K562 (cell line): ENCODE measurements around the gene LRRC39. TPM values are rescaled to one million over a fixed set of nuclear protein-coding genes. Genes with fewer than 3 reads are reported as not detected.

ENCODE experiments used
- ATF7 ChIP-seq: fragments of 450-650 bp; IDR thresholded peaks from 2 replicates; pipeline ENCODE4 v1.7.1; 2014; ENCODE audit warnings: mild to moderate bottlenecking, moderate library complexity
- C11orf30 ChIP-seq: fragments of 450-650 bp; IDR thresholded peaks from 2 replicates; pipeline ENCODE4 v1.6.1; 2016; ENCODE audit warnings: low read depth, mild to moderate bottlenecking
- CHAMP1 ChIP-seq: fragments of 450-650 bp; IDR thresholded peaks from 2 replicates; pipeline ENCODE4 v1.6.1; 2016; ENCODE audit warnings: mild to moderate bottlenecking
- CREB3L1 ChIP-seq: fragments of 450-650 bp; IDR thresholded peaks from 2 replicates; pipeline ENCODE4 v1.6.1; 2014; ENCODE audit warnings: low read depth, mild to moderate bottlenecking, moderate library complexity, borderline replicate concordance
- CREB5 ChIP-seq: fragments of 250-450 bp; sonication (Bioruptor Pico); IDR thresholded peaks from 2 replicates; pipeline ENCODE4 v1.5.0; 2020; ENCODE audit warnings: mild to moderate bottlenecking
- CTCF ChIP-seq, 3 experiments: IDR thresholded peaks in 2 of 3; conservative IDR thresholded peaks in 1 of 3; 2 replicates each; pipeline ENCODE4 v1.5.1; 2011 to 2012; ENCODE audit warnings: low read length in 3 of 3, mild to moderate bottlenecking in 3 of 3, control low read depth in 2 of 3, improper control_type of control experiment in 1 of 3, inconsistent platforms in 1 of 3, low read depth in 1 of 3, mixed read lengths in 1 of 3, moderate library complexity in 1 of 3; ENCODE audit not compliant: insufficient read depth in 2 of 3
- GABPB1 ChIP-seq: sonication (generic); formaldehyde crosslinking; IDR thresholded peaks from 2 replicates; pipeline ENCODE4 v1.8.0; 2022; ENCODE audit warnings: mild to moderate bottlenecking, missing genetic modification reagents
- HBP1 ChIP-seq: fragments of 450-650 bp; formaldehyde crosslinking; IDR thresholded peaks from 2 replicates; pipeline ENCODE4 v1.4.0; 2022; ENCODE audit warnings: missing genetic modification characterization
- KLF1 ChIP-seq: fragments of 450-650 bp; IDR thresholded peaks from 2 replicates; pipeline ENCODE4 v1.6.1; 2016; ENCODE audit warnings: missing genetic modification characterization, missing compliant biosample characterization
- MEF2D ChIP-seq: conservative IDR thresholded peaks from 2 replicates; pipeline ENCODE4 v1.6.1; 2016; ENCODE audit warnings: low read depth, missing genetic modification characterization, missing compliant biosample characterization
- NUFIP1 ChIP-seq: fragments of 450-650 bp; IDR thresholded peaks from 2 replicates; pipeline ENCODE4 v1.6.1; 2018; ENCODE audit not compliant: partially characterized antibody
- PHB ChIP-seq: fragments of 250-450 bp; sonication (Bioruptor Pico); IDR thresholded peaks from 2 replicates; pipeline ENCODE4 v1.5.0; 2021
- RHOXF2B ChIP-seq: fragments of 250-450 bp; sonication (Bioruptor Pico); conservative IDR thresholded peaks from 2 replicates; pipeline ENCODE4 v1.5.1; 2021
- SMARCE1 ChIP-seq: fragments of 450-650 bp; IDR thresholded peaks from 2 replicates; pipeline ENCODE4 v1.7.1; 2016; ENCODE audit warnings: mild to moderate bottlenecking
- SPI1 ChIP-seq: IDR thresholded peaks from 2 replicates; pipeline ENCODE4 v1.6.1; 2011; ENCODE audit warnings: low read depth, low read length, control low read depth, borderline replicate concordance
- TAL1 ChIP-seq: fragments of 450-650 bp; IDR thresholded peaks from 2 replicates; pipeline ENCODE4 v1.6.1; 2016; ENCODE audit warnings: mild to moderate bottlenecking
- TBL1XR1 ChIP-seq, 2 experiments: IDR thresholded peaks; 2 replicates each; pipeline ENCODE4 v1.6.1; 2012; ENCODE audit warnings: improper control_type of control experiment in 2 of 2, low read length in 2 of 2, mild to moderate bottlenecking in 1 of 2
- TRIM24 ChIP-seq, 2 experiments: fragments of 450-650 bp; IDR thresholded peaks; 2 replicates each; pipeline ENCODE4 v1.6.1; 2016
- ZNF197 ChIP-seq: fragments of 200-800 bp; sonication (Bioruptor generic); IDR thresholded peaks from 2 replicates; pipeline ENCODE4 v1.6.1; 2016; ENCODE audit warnings: low read depth, missing genetic modification characterization, missing compliant biosample characterization
- ZNF212 ChIP-seq: fragments of 450-650 bp; formaldehyde crosslinking; IDR thresholded peaks from 2 replicates; pipeline ENCODE4 v1.4.0; 2020; ENCODE audit warnings: mild to moderate bottlenecking
- ZNF224 ChIP-seq: sonication (generic); formaldehyde crosslinking; IDR thresholded peaks from 2 replicates; pipeline ENCODE4 v1.8.0; 2022; ENCODE audit warnings: mild to moderate bottlenecking, missing genetic modification reagents
- ZNF444 ChIP-seq: fragments of 250-450 bp; sonication (Bioruptor Pico); IDR thresholded peaks from 2 replicates; pipeline ENCODE4 v1.4.0; 2020; ENCODE audit warnings: mild to moderate bottlenecking, moderate library complexity
- ZNF586 ChIP-seq: fragments of 450-650 bp; formaldehyde crosslinking; conservative IDR thresholded peaks from 2 replicates; pipeline ENCODE4 v1.4.0; 2020; ENCODE audit warnings: mild to moderate bottlenecking, moderate library complexity
- ZZZ3 ChIP-seq: fragments of 450-650 bp; IDR thresholded peaks from 2 replicates; pipeline ENCODE4 v1.6.1; 2016; ENCODE audit warnings: antibody characterized with exemption, mild to moderate bottlenecking, moderate library complexity
- polyA plus RNA-seq, 8 experiments: library from polyadenylated mRNA; depleted of rRNA in 4 of 8; stranded (reverse) in 5 of 8; unstranded in 3 of 8; fragments of >200 nt; fragmentation: Nextera tagmentation in 2 of 8; fragmentation: Illumina TruSeq in 1 of 8; extraction: Ambion mirVana in 2 of 8; extraction: Trizol in 1 of 8; gene quantifications; 2 replicates each; pipeline versions ENCODE4 v1.2.1 to v1.2.3, GENCODE V29; 2011 to 2014; ENCODE audit warnings: inconsistent platforms in 1 of 8, missing spikeins in 1 of 8
- total RNA-seq, 7 experiments: library from RNA; depleted of rRNA in 6 of 7; stranded (reverse); fragments of >200 nt in 6 of 7; fragmentation: Illumina TruSeq in 2 of 7; extraction: Trizol in 2 of 7; gene quantifications; 2 replicates each; pipeline versions ENCODE4 v1.2.1 to v1.2.3, GENCODE V29; 2011 to 2021; ENCODE audit warnings: low replicate concordance in 1 of 7

LRRC39 gene
- total and polyA plus RNA-seq, 9 of the 15 experiments (the other 6 are each of a cell fraction or from before 2014, with no cell fraction given), result 1.00 to 3.1 (median 1.3) TPM

GRCh38 chr1:100100202-100100601 is 77.9 kb downstream of the LRRC39 start (continued):
- TF ChIP-seq ZNF586 (CRISPR knock-in tag) (no peak), ZNF212 (CRISPR knock-in tag) (no peak), SPI1 (no peak), TBL1XR1 (IDR thresholded peaks at IDR 0.05; ENCODE audit: low read length in 2 of 2) (no peak), ZZZ3 (no peak), ZNF197 (CRISPR knock-in tag) (no peak), ZNF224 (CRISPR knock-in tag) (no peak), ZNF444 (CRISPR knock-in tag) (no peak), RHOXF2B (CRISPR knock-in tag) (no peak), CTCF (IDR thresholded peaks at IDR 0.05 in 2 of 3, conservative IDR thresholded peaks at IDR 0.05 in 1 of 3; ENCODE audit: insufficient read depth in 2 of 3, low read depth in 1 of 3, low read length in 3 of 3) (no peak), TRIM24 (IDR thresholded peaks at IDR 0.05) (no peak), KLF1 (tag) (no peak), ATF7 (no peak), CHAMP1 (no peak), TAL1 (peak; percentile 63), SMARCE1 (no peak), HBP1 (CRISPR knock-in tag) (no peak), MEF2D (no peak), PHB (no peak), C11orf30 (no peak), NUFIP1 (no peak), GABPB1 (CRISPR knock-in tag) (no peak), CREB5 (no peak), CREB3L1 (no peak)
